ENCODE measurements around the gene POLA2.

The POLA2 gene, protein sequence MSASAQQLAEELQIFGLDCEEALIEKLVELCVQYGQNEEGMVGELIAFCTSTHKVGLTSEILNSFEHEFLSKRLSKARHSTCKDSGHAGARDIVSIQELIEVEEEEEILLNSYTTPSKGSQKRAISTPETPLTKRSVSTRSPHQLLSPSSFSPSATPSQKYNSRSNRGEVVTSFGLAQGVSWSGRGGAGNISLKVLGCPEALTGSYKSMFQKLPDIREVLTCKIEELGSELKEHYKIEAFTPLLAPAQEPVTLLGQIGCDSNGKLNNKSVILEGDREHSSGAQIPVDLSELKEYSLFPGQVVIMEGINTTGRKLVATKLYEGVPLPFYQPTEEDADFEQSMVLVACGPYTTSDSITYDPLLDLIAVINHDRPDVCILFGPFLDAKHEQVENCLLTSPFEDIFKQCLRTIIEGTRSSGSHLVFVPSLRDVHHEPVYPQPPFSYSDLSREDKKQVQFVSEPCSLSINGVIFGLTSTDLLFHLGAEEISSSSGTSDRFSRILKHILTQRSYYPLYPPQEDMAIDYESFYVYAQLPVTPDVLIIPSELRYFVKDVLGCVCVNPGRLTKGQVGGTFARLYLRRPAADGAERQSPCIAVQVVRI

DNA sequence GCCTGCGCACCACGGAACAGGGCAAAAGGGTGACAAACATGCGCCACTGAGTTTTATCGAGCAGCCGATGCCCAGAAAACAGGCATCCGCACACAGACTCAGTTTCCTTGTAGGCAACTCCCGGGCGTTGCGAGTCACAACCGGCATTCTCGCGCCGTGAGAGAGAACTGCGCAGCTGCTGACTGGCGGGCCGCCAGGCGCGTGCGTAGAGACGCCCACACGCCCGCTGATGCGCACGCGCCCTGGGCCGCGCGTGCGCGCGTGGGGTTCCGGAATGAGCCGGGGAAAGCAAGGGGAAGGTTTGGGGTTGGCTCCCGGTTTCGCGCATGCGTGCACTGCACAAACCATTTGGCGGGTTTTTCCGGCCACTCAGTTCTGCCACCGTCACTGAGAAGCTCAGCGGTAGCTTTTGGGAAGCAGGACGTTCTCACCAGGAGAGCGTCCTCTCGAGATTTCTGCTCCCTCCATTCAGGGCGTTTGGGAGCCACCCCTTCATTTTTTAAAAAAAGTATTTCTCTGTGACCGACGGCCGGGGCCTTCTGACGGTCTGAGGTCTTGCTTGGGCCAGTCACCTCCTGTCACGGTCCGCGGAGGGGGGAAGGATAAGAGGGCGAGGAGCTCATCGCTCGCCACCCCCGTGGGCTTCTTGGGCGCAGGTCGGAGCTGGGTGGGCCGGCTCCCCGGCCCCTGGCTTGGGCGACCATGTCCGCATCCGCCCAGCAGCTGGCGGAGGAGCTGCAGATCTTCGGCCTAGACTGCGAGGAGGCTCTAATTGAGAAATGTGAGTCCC lies at the start of gene POLA2:
Gene POLA2 (plus strand): TSS at position 372 of the 790 bp plus-strand sequence. CDS start 331 bp downstream, at position 703.
- H3K4me3 ChIP-seq (ENCODE audit: low read depth, low read length), result peak within 1 kb of the TSS; percentile 84
- TF ChIP-seq, protein P1, sequence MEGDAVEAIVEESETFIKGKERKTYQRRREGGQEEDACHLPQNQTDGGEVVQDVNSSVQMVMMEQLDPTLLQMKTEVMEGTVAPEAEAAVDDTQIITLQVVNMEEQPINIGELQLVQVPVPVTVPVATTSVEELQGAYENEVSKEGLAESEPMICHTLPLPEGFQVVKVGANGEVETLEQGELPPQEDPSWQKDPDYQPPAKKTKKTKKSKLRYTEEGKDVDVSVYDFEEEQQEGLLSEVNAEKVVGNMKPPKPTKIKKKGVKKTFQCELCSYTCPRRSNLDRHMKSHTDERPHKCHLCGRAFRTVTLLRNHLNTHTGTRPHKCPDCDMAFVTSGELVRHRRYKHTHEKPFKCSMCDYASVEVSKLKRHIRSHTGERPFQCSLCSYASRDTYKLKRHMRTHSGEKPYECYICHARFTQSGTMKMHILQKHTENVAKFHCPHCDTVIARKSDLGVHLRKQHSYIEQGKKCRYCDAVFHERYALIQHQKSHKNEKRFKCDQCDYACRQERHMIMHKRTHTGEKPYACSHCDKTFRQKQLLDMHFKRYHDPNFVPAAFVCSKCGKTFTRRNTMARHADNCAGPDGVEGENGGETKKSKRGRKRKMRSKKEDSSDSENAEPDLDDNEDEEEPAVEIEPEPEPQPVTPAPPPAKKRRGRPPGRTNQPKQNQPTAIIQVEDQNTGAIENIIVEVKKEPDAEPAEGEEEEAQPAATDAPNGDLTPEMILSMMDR (IDR thresholded peaks at IDR 0.05; ENCODE audit: borderline replicate concordance, insufficient read depth, low read depth, low read length), result no peak

DNA sequence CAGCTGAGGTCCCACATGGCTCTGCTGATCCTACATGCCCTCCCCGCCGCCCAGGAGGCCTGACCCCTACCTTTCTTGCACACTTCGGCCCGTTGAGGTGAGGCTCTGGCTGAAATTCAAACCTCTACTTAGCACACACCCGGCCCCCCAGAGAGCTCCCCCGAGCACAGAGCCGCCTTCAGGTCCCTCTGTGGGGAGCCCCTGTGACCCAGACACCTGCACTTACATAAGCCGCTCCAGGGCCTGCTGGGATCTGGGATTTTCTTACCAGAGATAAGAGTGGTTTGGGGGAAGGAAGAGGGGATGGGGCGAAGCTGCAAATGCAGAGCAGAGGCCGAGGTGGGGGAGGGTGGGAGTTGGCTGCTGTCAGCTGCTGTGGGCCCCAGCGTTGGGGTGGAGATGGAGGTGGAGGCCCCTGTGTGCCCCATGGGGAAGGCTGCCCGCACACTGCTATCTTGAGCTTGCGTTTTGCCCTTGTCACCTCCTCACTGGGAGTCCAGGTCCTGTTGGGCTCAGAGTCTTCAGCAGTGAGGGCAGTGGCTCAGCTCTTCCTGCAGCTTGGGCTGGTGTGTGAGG lies 49.4 kb upstream of the POLA2 start:
- TF ChIP-seq, protein P1 (IDR thresholded peaks at IDR 0.05; ENCODE audit: borderline replicate concordance, insufficient read depth, low read depth, low read length), result no peak
- no peak overlapping the region for H3K4me3 ChIP-seq (ENCODE audit: low read depth, low read length)

DNA sequence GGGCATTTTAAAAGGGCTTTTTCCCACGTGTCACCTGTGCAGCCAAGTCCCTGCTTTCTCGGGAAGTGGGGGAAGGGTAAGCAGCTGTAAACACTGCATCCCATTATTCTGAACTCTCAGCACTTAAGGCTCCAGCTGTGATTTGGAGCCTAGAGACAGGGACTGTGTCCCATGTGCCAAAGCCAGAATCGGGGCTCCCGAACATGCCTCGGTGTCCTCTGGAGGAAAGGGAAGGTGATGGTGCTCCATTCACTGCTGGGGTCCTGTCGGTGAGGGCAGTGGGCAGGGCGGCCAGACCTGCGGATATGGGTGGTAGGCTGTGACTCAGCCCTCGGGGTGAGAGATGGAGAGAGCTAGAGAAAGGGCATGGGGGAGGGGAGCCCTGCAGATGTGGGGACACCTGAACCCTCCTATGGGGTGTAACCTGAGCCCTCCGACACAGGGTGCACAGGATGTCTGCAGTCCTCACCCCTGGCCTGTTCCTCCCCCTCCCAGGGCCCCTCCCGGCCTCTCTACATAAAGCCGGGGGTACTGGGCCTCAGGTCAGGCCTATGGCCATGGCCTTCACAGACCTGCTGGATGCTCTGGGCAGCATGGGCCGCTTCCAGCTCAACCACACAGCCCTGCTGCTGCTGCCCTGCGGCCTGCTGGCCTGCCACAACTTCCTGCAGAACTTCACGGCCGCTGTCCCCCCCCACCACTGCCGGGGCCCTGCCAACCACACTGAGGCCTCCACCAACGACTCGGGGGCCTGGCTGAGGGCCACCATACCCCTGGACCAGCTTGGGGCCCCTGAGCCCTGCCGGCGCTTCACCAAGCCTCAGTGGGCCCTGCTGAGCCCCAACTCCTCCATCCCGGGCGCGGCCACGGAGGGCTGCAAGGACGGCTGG lies 48.2 kb upstream of the POLA2 start:
- no peak overlapping the region for H3K4me3 ChIP-seq (ENCODE audit: low read depth, low read length)
- TF ChIP-seq, protein P1 (IDR thresholded peaks at IDR 0.05; ENCODE audit: borderline replicate concordance, insufficient read depth, low read depth, low read length), result no peak

DNA sequence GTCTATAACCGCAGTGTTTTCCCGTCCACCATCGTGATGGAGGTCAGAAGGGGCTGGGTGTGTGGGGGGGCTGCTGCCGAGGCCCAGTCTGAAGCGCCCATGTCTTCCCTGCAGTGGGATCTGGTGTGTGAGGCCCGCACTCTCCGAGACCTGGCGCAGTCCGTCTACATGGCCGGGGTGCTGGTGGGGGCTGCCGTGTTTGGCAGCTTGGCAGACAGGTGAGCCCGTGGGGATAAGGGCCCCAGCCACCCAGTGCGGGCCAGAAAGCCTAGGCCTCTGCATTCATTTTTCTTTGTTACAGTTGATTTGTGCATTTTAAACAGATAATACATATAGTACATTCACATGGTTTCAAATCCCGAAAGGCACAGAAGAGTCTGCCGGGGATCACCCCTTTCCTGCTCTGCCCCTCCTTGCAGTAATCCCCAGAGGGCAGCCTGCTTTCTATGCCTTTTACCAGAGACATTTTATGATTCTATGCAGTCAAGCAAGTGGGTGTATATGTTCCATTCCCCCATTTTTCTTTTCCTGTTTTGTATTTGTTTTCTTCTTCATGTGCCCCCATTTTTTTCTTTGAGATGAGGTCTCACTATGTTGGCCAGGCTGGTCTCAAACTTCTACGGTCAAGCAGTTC lies 47.4 kb upstream of the POLA2 start:
- TF ChIP-seq, protein P1 (IDR thresholded peaks at IDR 0.05; ENCODE audit: borderline replicate concordance, insufficient read depth, low read depth, low read length), result no peak
- H3K4me3 ChIP-seq (ENCODE audit: low read depth, low read length), result no peak overlapping the region

DNA sequence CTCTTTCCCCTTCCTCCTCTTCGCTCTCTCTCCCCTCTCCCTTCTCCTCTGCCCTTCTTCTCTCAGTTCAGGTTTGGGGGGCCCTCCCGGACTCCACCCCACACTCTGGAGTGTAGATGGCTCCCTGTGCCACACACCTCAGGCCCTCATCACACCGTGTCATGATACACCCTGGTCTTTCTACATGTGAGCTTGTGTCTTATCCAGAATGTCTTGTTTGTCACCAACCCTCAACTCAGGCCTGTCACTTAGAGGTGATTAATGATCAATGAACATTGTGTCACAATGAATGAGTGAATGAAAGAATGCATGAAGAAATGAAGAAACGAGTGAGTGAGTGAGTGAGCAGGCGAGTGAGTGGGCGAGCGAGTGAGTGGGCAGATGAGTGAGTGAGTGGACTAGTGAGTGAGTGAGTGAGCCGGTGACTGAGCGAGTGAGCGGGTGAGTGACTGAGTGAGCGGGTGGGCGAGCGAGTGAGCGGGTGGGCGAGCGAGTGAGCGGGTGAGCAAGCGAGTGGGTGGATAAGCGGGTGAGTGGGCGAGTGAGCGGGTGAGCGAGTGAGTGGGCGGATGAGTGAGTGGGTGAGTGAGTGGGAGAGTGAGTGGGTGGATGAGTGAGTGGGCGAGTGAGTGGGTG lies 46.2 kb upstream of the POLA2 start:
- TF ChIP-seq, protein P1 (IDR thresholded peaks at IDR 0.05; ENCODE audit: borderline replicate concordance, insufficient read depth, low read depth, low read length), result no peak
- no peak overlapping the region for H3K4me3 ChIP-seq (ENCODE audit: low read depth, low read length)
